Subcutaneous adipose tissue (tissue), 4 donors: ENCODE data around the gene TCEAL1. TPM values are rescaled to one million over a fixed set of nuclear protein-coding genes. Genes with fewer than 3 reads are reported as not detected.

Experiments
- CTCF ChIP-seq: fragments of 450-650 bp; IDR thresholded peaks from one replicate; pipeline ENCODE4 v1.5.1; 2016; ENCODE audit warnings: low read depth, mild to moderate bottlenecking, control low read depth, antibody characterized with exemption, moderate library complexity
- total RNA-seq, 4 donors: library from RNA; depleted of rRNA; stranded (reverse); fragments of >200 nt; gene quantifications; one replicate each; pipeline ENCODE4 v1.1.0, GENCODE V29; 2016

Gene TCEAL1
- total RNA-seq, 4 donors from 2014 or later = 43.7 to 71.6 (median 48.4) TPM

GRCh38 chrX:103644125-103644524 lies 15.3 kb downstream of the TCEAL1 start:
- TF ChIP-seq CTCF = no peak

GRCh38 chrX:103647630-103648029 lies 18.9 kb downstream of the TCEAL1 start:
- TF ChIP-seq CTCF = no peak

DNA sequence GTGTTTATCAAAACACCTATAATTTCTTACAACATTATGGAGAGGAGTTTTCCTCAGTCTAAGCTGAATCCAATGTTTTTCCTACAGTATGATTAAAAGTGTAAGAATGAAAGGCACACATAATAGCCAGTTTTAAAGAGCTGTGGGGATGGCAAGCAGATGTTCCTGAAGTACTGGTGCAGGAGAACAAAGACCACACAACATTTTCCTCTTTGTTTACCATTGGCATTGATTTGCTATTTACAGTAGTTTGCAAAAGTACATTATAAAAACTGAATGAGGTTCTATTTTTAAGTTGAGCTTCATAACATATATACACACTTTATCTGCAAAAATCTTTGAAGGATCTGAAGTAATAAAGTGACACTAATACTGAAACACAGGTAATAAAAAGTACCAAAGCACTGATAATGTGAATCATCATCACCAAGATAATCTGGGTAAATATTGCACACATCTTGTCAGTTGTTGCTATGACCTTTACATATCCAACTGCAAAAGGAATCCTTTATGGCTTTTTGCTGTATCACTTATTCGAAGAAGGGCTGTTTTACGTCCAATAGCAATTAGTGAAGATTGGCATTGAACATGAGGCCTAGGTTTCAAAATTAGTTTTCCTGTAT lies 22.5 kb downstream of the TCEAL1 start:
- no peak for TF ChIP-seq CTCF

GRCh38 chrX:103656617-103657016 lies 27.8 kb downstream of the TCEAL1 start:
- TF ChIP-seq CTCF = no peak

DNA sequence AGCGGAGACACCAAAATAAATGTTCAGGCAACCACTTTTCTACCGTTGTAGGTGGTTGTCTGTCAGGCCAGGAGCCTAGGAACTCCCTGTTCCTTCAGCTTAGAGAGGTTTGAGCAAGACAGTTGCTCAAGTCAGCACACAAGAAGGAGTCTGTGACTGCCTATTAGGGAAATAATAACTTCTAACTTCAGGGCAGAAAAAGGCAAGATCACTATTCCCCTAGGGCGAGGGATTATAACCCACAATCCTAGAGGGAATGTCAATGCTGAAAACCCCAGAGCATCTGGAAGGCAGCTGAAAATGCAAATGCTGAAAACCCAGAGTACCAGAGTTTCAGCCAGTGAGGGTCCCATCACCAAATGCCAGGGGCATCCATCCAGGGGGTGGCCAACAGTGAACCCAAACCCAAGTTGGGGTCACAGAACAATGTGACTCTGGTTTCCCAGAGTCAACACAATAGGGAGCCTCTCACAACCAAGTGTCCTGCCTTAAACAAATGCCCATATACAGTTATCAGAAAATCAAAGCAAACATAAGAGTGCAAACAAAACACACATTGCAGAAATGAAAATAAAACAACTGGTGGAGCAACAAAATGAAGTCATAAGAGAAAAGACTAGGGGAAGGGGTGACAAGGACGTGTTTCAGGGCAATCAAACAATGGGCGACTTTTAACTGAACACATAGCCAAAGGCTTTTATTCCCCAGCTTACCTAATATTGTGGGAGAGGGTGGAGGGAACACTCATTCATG lies 30.1 kb downstream of the TCEAL1 start:
- TF ChIP-seq CTCF = no peak

DNA sequence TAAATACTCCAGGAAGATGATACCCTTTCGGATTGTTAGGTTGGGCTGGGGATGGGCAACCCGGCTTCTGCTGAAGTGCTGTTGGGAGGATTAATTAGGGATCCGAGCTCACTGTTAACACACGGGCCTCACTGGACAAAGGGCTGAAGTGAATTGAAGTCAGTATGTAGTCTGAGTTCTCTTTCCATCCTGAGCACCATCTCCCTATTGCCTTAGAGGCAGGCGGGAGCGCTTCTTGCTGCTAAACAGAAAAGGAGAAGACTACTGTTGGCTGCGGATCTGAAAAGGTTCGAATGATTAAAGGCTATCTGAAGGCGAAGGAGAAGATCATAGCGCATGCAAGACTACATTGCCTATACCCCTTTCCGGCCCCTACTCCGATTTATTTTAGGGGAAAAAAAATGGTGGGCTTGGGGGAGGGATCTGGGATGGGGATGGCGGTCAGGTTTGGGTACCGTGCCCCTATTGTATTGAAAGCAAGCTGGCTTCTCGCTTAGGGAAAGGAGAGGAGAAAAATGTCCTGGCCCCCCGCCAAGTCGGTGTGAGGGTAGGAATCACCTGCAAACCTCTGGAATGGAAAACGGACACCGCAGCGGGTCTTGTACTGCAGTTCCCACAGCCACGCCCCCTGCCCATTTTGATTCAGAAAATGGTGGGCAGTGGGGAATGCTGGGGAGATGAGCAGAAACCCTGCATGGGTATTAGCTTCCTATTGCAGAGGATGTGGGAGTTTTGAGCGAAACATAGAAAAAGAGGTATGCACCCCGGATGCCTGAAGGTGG lies 35.4 kb downstream of the TCEAL1 start:
- TF ChIP-seq CTCF = no peak
